Hepatocyte (in vitro differentiated cells): ENCODE measurements around the gene DOCK2.

Experiments used
- CTCF ChIP-seq: fragments of 200-600 bp; sonication (generic); IDR thresholded peaks from 2 replicates; pipeline ENCODE4 v1.5.1; 2016; ENCODE audit warnings: antibody characterized with exemption, mild to moderate bottlenecking; ENCODE audit not compliant: poor library complexity
- EZH2 ChIP-seq: fragments of 200-600 bp; sonication (generic); IDR thresholded peaks from 2 replicates; pipeline ENCODE4 v1.6.1; 2016; ENCODE audit warnings: antibody characterized with exemption, mild to moderate bottlenecking, borderline replicate concordance

- TF ChIP-seq CTCF (peak; percentile 67), EZH2 (no peak)
Measured at GRCh38 chr5:169980418-169981053, 343.5 kb downstream of the DOCK2 start, which contains the start of gene INSYN2B.
